CD14-positive monocyte (primary cell): Measurements from ENCODE around the gene ZNF599. TPM values are rescaled to one million over a fixed set of nuclear protein-coding genes. Genes with fewer than 3 reads are reported as not detected.

Experiments used
- DNase-seq, 3 donors: peaks; one replicate each; pipeline ENCODE4 v3.0.0-alpha.2; 2011 to 2022
- H2AFZ ChIP-seq: 2 replicates; pipeline ENCODE4 v1.6.0; 2012; ENCODE audit warnings: mild to moderate bottlenecking, low read depth, low read length, inconsistent platforms; ENCODE audit not compliant: insufficient read depth, poor library complexity, severe bottlenecking
- H3K27ac ChIP-seq, 2 donors: 1 replicate in 1 of 2; 2 replicates in 1 of 2; pipeline ENCODE4 v1.5.1; 2012 to 2013; ENCODE audit warnings: low read length in 2 of 2, control low read depth in 1 of 2, inconsistent platforms in 1 of 2, low read depth in 1 of 2, mild to moderate bottlenecking in 1 of 2
- H3K27me3 ChIP-seq, 2 donors: one replicate each; pipeline versions ENCODE4 v1.6.0 to v1.6.1; 2011 to 2013; ENCODE audit warnings: low read length in 2 of 2; ENCODE audit not compliant: control insufficient read depth in 2 of 2, insufficient read depth in 2 of 2
- H3K36me3 ChIP-seq, 2 donors: replicated peaks in 1 of 2; 1 replicate in 1 of 2; 2 replicates in 1 of 2; pipeline versions ENCODE4 v1.5.1 to v1.6.1; 2012 to 2013; ENCODE audit warnings: low read length in 2 of 2, control low read depth in 1 of 2, inconsistent platforms in 1 of 2, mild to moderate bottlenecking in 1 of 2; ENCODE audit not compliant: insufficient read depth in 2 of 2, control insufficient read depth in 1 of 2
- H3K4me1 ChIP-seq, 2 donors: 1 replicate in 1 of 2; 2 replicates in 1 of 2; pipeline versions ENCODE4 v1.5.1 to v1.6.1; 2012 to 2013; ENCODE audit warnings: low read length in 2 of 2, control low read depth in 1 of 2, inconsistent platforms in 1 of 2, mild to moderate bottlenecking in 1 of 2, moderate library complexity in 1 of 2; ENCODE audit not compliant: insufficient read depth in 2 of 2, control insufficient read depth in 1 of 2
- H3K4me2 ChIP-seq: replicated peaks from 2 replicates; pipeline ENCODE3; 2012; ENCODE audit warnings: low read length, moderate library complexity, mild to moderate bottlenecking; ENCODE audit not compliant: poor library complexity, severe bottlenecking; ENCODE audit errors: extremely low read depth
- H3K4me3 ChIP-seq, 3 experiments: fragments of 200-600 bp in 1 of 3; sonication (generic) in 1 of 3; replicated peaks in 1 of 3; 1 replicate in 2 of 3; 2 replicates in 1 of 3; pipeline ENCODE4 v1.5.1; 2011 to 2013; ENCODE audit warnings: low read length in 3 of 3, mild to moderate bottlenecking in 3 of 3, control low read depth in 2 of 3, low read depth in 2 of 3, inconsistent platforms in 1 of 3, moderate library complexity in 1 of 3
- H3K79me2 ChIP-seq: 2 replicates; pipeline ENCODE4 v1.6.0; 2012; ENCODE audit warnings: mild to moderate bottlenecking, control low read depth, inconsistent platforms, low read length, moderate library complexity; ENCODE audit not compliant: insufficient read depth
- H3K9ac ChIP-seq: 2 replicates; pipeline ENCODE4 v1.6.0; 2017; ENCODE audit warnings: low read length, mild to moderate bottlenecking; ENCODE audit not compliant: insufficient read depth, poor library complexity, severe bottlenecking
- H3K9me3 ChIP-seq, 2 donors: replicated peaks in 1 of 2; 1 replicate in 1 of 2; 2 replicates in 1 of 2; pipeline versions ENCODE4 v1.5.1 to v1.6.1; 2012 to 2013; ENCODE audit warnings: low read length in 2 of 2, control low read depth in 1 of 2; ENCODE audit not compliant: control insufficient read depth in 1 of 2, insufficient read depth in 1 of 2
- H4K20me1 ChIP-seq: 2 replicates; pipeline ENCODE4 v1.6.0; 2012; ENCODE audit warnings: mild to moderate bottlenecking, low read length, control low read depth, moderate library complexity; ENCODE audit not compliant: insufficient read depth
- H3K27ac Mint-ChIP-seq, 7 donors: one replicate each; pipeline ENCODE4 v1.8.0; 2020; ENCODE audit warnings: mild to moderate bottlenecking in 7 of 7, mixed read lengths in 7 of 7, moderate library complexity in 6 of 7, inconsistent platforms in 2 of 7
- H3K27me3 Mint-ChIP-seq, 3 donors: one replicate each; pipeline ENCODE4 v1.8.0; 2021 to 2022; ENCODE audit warnings: low read depth in 3 of 3, mild to moderate bottlenecking in 3 of 3, mixed read lengths in 3 of 3, moderate library complexity in 3 of 3, inconsistent platforms in 1 of 3
- H3K36me3 Mint-ChIP-seq, 2 donors: one replicate each; pipeline ENCODE4 v1.8.0; 2020; ENCODE audit warnings: mixed read lengths in 2 of 2, inconsistent platforms in 1 of 2, mild to moderate bottlenecking in 1 of 2
- H3K4me1 Mint-ChIP-seq: one replicate; pipeline ENCODE4 v1.8.0; 2020; ENCODE audit warnings: mild to moderate bottlenecking, mixed read lengths
- H3K4me3 Mint-ChIP-seq, 2 donors: one replicate each; pipeline ENCODE4 v1.8.0; 2020; ENCODE audit warnings: mild to moderate bottlenecking in 2 of 2, mixed read lengths in 2 of 2, moderate library complexity in 1 of 2
- H3K9me3 Mint-ChIP-seq, 7 donors: one replicate each; pipeline ENCODE4 v1.8.0; 2020 to 2022; ENCODE audit warnings: mixed read lengths in 7 of 7, mild to moderate bottlenecking in 6 of 7, moderate library complexity in 6 of 7, inconsistent platforms in 2 of 7
- CTCF ChIP-seq: fragments of 200-600 bp; IDR thresholded peaks from one replicate; pipeline ENCODE4 v1.8.0; 2022; ENCODE audit warnings: antibody characterized with exemption, mild to moderate bottlenecking
- WGBS: methylation state at CpG from one replicate; pipeline ENCODE4 v1.1.5; 2013; ENCODE audit warnings: missing lambda C conversion rate; ENCODE audit not compliant: insufficient coverage; 5-methylcytosine and 5-hydroxymethylcytosine counted together
- intact Hi-C, 2 donors: fragments of 100-400 bp; cut with micrococcal nuclease; formaldehyde crosslinking; loops; one replicate each; pipeline versions ENCODE4 v1.15.0 to v1.15.1; 2023
- polyA plus RNA-seq, 3 donors: library from polyadenylated mRNA; depleted of rRNA in 1 of 3; unstranded in 2 of 3; stranded (reverse) in 1 of 3; fragments of 300-500 nt in 2 of 3; fragments of >200 nt in 1 of 3; fragmentation: Illumina TruSeq in 2 of 3; gene quantifications; 1 replicate in 2 of 3; 2 replicates in 1 of 3; pipeline ENCODE4 v1.2.3, GENCODE V29; 2012 to 2021

Gene ZNF599
- polyA plus RNA-seq, 3 donors: 0.85 to 0.99 (median 0.91) TPM

- no peak overlapping the region for H3K4me3 Mint-ChIP-seq
- H3K9ac ChIP-seq: no peak overlapping the region
- H3K4me2 ChIP-seq: no peak overlapping the region
- no peaks in the 10 kb centered on the region for H3K4me1 ChIP-seq
- H3K36me3 ChIP-seq: peaks cover 0 to 19% of the 10 kb centered on the region in 2 donors
- H3K36me3 Mint-ChIP-seq: peaks cover 18 to 36% of the 10 kb centered on the region in 2 donors
- peaks cover 35 to 85% (median 73%) of the 10 kb centered on the region in 7 donors for H3K9me3 Mint-ChIP-seq
- DNase-seq: no peak
- H3K4me1 Mint-ChIP-seq: no peaks in the 10 kb centered on the region
- TF ChIP-seq CTCF: no peak
- intact Hi-C loops: no loop called here
- no peak overlapping the region for H3K4me3 ChIP-seq
- H3K27me3 Mint-ChIP-seq: no peaks in the 10 kb centered on the region
- H3K9me3 ChIP-seq: peaks cover 56 to 87% of the 10 kb centered on the region in 2 donors
- H3K27ac Mint-ChIP-seq: no peak overlapping the region
- no peaks in the 10 kb centered on the region for H3K79me2 ChIP-seq
- no peak overlapping the region for H2AFZ ChIP-seq
- no peaks in the 10 kb centered on the region for H4K20me1 ChIP-seq
- no CpG with 5 or more reads among the region's 2 CpGs for WGBS
- H3K27me3 ChIP-seq: no peaks in the 10 kb centered on the region
- H3K27ac ChIP-seq: no peak overlapping the region
Observed at GRCh38 chr19:34766386-34766785, 6.6 kb downstream of the ZNF599 start.

GRCh38 chr19:34759218-34759917, 13.6 kb downstream of the ZNF599 start:
- no peak overlapping the region for H3K27ac ChIP-seq
- no CpG with 5 or more reads among the region's 11 CpGs for WGBS
- no peaks in the 10 kb centered on the region for H3K36me3 ChIP-seq
- no peaks in the 10 kb centered on the region for H4K20me1 ChIP-seq
- TF ChIP-seq CTCF: no peak
- peaks cover 0 to 2% (median 0%) of the 10 kb centered on the region in 3 donors for H3K27me3 Mint-ChIP-seq
- peaks cover 0 to 4% of the 10 kb centered on the region in 2 donors for H3K36me3 Mint-ChIP-seq
- H3K9me3 Mint-ChIP-seq: peaks cover 29 to 94% (median 83%) of the 10 kb centered on the region in 7 donors
- H3K4me2 ChIP-seq: no peak overlapping the region
- H3K4me1 ChIP-seq: no peaks in the 10 kb centered on the region
- H3K4me1 Mint-ChIP-seq: no peaks in the 10 kb centered on the region
- H2AFZ ChIP-seq: no peak overlapping the region
- no peaks in the 10 kb centered on the region for H3K27me3 ChIP-seq
- H3K27ac Mint-ChIP-seq: no peak overlapping the region
- no peak overlapping the region for H3K4me3 Mint-ChIP-seq
- no peak for DNase-seq
- peaks cover 47 to 98% of the 10 kb centered on the region in 2 donors for H3K9me3 ChIP-seq
- peak overlapping the region in 1 of 3 experiments; percentile 29 for H3K4me3 ChIP-seq
- no peaks in the 10 kb centered on the region for H3K79me2 ChIP-seq
- H3K9ac ChIP-seq: no peak overlapping the region
- intact Hi-C loops: no loop called here
